ENCODE data around the gene NCBP3.

- no peak for TF ChIP-seq CTCF (IDR thresholded peaks at IDR 0.05; ENCODE audit: low read length)
- TF ChIP-seq EZH2 (optimal IDR thresholded peaks at IDR 0.05; ENCODE audit: low read depth, low read length) = no peak
Measured at GRCh38 chr17:3771140-3771539, 74.9 kb downstream of the NCBP3 start.

All from MM.1S (cell line).